Peyer's patch (tissue), 4 donors: ENCODE measurements around the gene PPA2.

Source experiments
- POLR2A ChIP-seq, 2 donors: fragments of 450-650 bp; IDR thresholded peaks; one replicate each; pipeline ENCODE4 v1.5.1; 2017; ENCODE audit warnings: antibody characterized with exemption in 2 of 2, mild to moderate bottlenecking in 2 of 2, moderate library complexity in 2 of 2
- TF ChIP-seq, protein P1 (sequence below), 6 experiments: fragments of 450-650 bp in 4 of 6; fragments of 200-600 bp in 2 of 6; sonication (generic) in 1 of 6; IDR thresholded peaks; one replicate each; pipeline ENCODE4 v1.5.1; 2017 to 2019; ENCODE audit warnings: antibody characterized with exemption in 6 of 6, mild to moderate bottlenecking in 3 of 6, moderate library complexity in 1 of 6

DNA sequence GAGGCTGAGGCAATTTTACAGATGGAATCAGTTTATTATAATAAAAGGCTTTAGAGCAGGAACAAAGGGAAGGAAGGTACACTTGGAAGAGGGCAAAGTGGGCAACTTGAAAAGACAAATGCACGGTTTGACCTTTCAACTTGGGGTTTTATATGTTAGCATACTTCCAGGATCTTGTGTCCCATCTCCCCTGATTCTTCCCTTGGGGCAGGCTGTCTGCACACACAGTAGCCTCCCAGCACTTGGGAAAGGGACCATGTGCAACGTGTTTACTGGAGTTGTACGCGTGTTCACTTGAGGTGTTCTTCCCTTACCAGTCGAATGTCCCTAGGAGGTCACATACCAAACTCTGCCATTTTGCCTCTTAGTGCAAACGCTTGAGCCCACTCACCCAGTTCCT lies 7.3 kb downstream of the PPA2 start:
- no peak for TF ChIP-seq POLR2A (IDR thresholded peaks at IDR 0.05)
- TF ChIP-seq, protein P1, sequence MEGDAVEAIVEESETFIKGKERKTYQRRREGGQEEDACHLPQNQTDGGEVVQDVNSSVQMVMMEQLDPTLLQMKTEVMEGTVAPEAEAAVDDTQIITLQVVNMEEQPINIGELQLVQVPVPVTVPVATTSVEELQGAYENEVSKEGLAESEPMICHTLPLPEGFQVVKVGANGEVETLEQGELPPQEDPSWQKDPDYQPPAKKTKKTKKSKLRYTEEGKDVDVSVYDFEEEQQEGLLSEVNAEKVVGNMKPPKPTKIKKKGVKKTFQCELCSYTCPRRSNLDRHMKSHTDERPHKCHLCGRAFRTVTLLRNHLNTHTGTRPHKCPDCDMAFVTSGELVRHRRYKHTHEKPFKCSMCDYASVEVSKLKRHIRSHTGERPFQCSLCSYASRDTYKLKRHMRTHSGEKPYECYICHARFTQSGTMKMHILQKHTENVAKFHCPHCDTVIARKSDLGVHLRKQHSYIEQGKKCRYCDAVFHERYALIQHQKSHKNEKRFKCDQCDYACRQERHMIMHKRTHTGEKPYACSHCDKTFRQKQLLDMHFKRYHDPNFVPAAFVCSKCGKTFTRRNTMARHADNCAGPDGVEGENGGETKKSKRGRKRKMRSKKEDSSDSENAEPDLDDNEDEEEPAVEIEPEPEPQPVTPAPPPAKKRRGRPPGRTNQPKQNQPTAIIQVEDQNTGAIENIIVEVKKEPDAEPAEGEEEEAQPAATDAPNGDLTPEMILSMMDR (IDR thresholded peaks at IDR 0.05): no peak
